IMR-90 (cell line): ENCODE measurements around the gene DGKD. TPM values are rescaled to one million over a fixed set of nuclear protein-coding genes. Genes with fewer than 3 reads are reported as not detected.

Source experiments
- ATAC-seq: fragments of 200-7000 bp; cut with Tn5 transposase; 2 replicates; pipeline ENCODE4 v1.9.1; 2020; ENCODE audit warnings: low read depth, mild to moderate bottlenecking, moderate library complexity
- BruUV-seq: library from RNA; stranded (reverse); fragments of 400-500 nt; replicated peaks from 2 replicates; lab custom pipeline; 2021; lab: Mats Ljungman, UMichigan
- CTCF ChIA-PET: fragments of 300-600 bp; formaldehyde crosslinking; extraction: SDS; loops from one replicate; lab custom pipeline; 2021; ENCODE audit warnings: antibody characterized with exemption; lab: Yijun Ruan, JAX
- POLR2A ChIA-PET: fragments of 300-600 bp; sonication (Branson Sonifier 250); formaldehyde crosslinking; loops from one replicate; lab custom pipeline; 2022; ENCODE audit warnings: antibody characterized with exemption; ENCODE audit not compliant: unreplicated experiment; lab: Charles Lee
- DNase-seq: peaks from one replicate; pipeline ENCODE4 v3.0.0; 2013
- H2AFZ ChIP-seq: replicated peaks from 2 replicates; pipeline ENCODE3; 2013; ENCODE audit warnings: low read length, mild to moderate bottlenecking; ENCODE audit not compliant: poor library complexity
- H2AK5ac ChIP-seq: 2 replicates; pipeline ENCODE4 v1.6.1; 2013; ENCODE audit warnings: low read depth, low read length, inconsistent platforms
- H2AK9ac ChIP-seq: replicated peaks from 2 replicates; pipeline ENCODE3; 2013; ENCODE audit warnings: mild to moderate bottlenecking, low read depth, low read length, moderate library complexity; ENCODE audit not compliant: poor library complexity
- H2BK120ac ChIP-seq: 2 replicates; pipeline ENCODE4 v1.6.1; 2013; ENCODE audit warnings: low read depth, low read length, inconsistent platforms
- H2BK15ac ChIP-seq: 3 replicates; pipeline ENCODE4 v1.6.1; 2013; ENCODE audit warnings: low read depth, low read length, inconsistent platforms
- H2BK20ac ChIP-seq: 2 replicates; pipeline ENCODE4 v1.6.1; 2013; ENCODE audit warnings: low read depth, mild to moderate bottlenecking, inconsistent platforms, low read length, moderate library complexity
- H2BK5ac ChIP-seq: 2 replicates; pipeline ENCODE4 v1.6.1; 2013; ENCODE audit warnings: mild to moderate bottlenecking, low read depth, low read length, inconsistent platforms; ENCODE audit not compliant: poor library complexity, severe bottlenecking
- H3K14ac ChIP-seq: replicated peaks from 2 replicates; pipeline ENCODE4 v1.6.1; 2013; ENCODE audit warnings: low read depth, low read length, inconsistent platforms
- H3K18ac ChIP-seq: 2 replicates; pipeline ENCODE4 v1.6.1; 2013; ENCODE audit warnings: low read depth, low read length, control low read depth
- H3K23ac ChIP-seq: 2 replicates; pipeline ENCODE4 v1.6.1; 2013; ENCODE audit warnings: low read depth, low read length, inconsistent platforms
- H3K27ac ChIP-seq: 2 replicates; pipeline ENCODE4 v1.5.1; 2013; ENCODE audit warnings: mild to moderate bottlenecking, control low read depth, low read length; ENCODE audit not compliant: insufficient read depth
- H3K27me3 ChIP-seq: 2 replicates; pipeline ENCODE4 v1.6.1; 2013; ENCODE audit warnings: low read length; ENCODE audit not compliant: control insufficient read depth, insufficient read depth
- H3K36me3 ChIP-seq: 2 replicates; pipeline ENCODE4 v1.6.1; 2013; ENCODE audit warnings: low read length, mixed read lengths; ENCODE audit not compliant: control insufficient read depth, insufficient read depth
- H3K4ac ChIP-seq: 2 replicates; pipeline ENCODE4 v1.6.1; 2013; ENCODE audit warnings: low read depth, low read length, inconsistent platforms
- H3K4me1 ChIP-seq: 2 replicates; pipeline ENCODE4 v1.6.1; 2013; ENCODE audit warnings: low read length, mixed read lengths; ENCODE audit not compliant: control insufficient read depth, insufficient read depth
- H3K4me2 ChIP-seq: 2 replicates; pipeline ENCODE4 v1.6.1; 2013; ENCODE audit warnings: low read depth, mild to moderate bottlenecking, control low read depth, low read length, moderate library complexity
- H3K4me3 ChIP-seq: 2 replicates; pipeline ENCODE4 v1.5.1; 2013; ENCODE audit warnings: low read depth, mild to moderate bottlenecking, control low read depth, low read length, moderate library complexity; ENCODE audit not compliant: insufficient read depth
- H3K56ac ChIP-seq: 2 replicates; pipeline ENCODE4 v1.6.1; 2013; ENCODE audit warnings: low read length, inconsistent platforms; ENCODE audit not compliant: insufficient read depth; ENCODE audit errors: extremely low read depth
- H3K79me1 ChIP-seq, 2 experiments: 2 replicates each; pipeline ENCODE4 v1.6.1; 2013; ENCODE audit warnings: low read length in 2 of 2, inconsistent platforms in 1 of 2, low read depth in 1 of 2
- H3K9ac ChIP-seq: 2 replicates; pipeline ENCODE4 v1.6.1; 2013; ENCODE audit warnings: low read depth, low read length, control low read depth
- H3K9me1 ChIP-seq: 2 replicates; pipeline ENCODE4 v1.6.1; 2013; ENCODE audit warnings: low read length, inconsistent platforms; ENCODE audit not compliant: insufficient read depth
- H3K9me3 ChIP-seq: 2 replicates; pipeline ENCODE4 v1.6.1; 2013; ENCODE audit warnings: low read length; ENCODE audit not compliant: control insufficient read depth, insufficient read depth
- H4K20me1 ChIP-seq: 2 replicates; pipeline ENCODE4 v1.6.1; 2013; ENCODE audit warnings: low read length, inconsistent platforms; ENCODE audit not compliant: insufficient read depth
- H4K5ac ChIP-seq: 2 replicates; pipeline ENCODE4 v1.6.1; 2013; ENCODE audit warnings: mild to moderate bottlenecking, low read depth, low read length, control low read depth
- H4K8ac ChIP-seq, 2 experiments: 2 replicates each; pipeline ENCODE4 v1.6.1; 2013; ENCODE audit warnings: low read depth in 2 of 2, low read length in 2 of 2, control low read depth in 1 of 2, inconsistent platforms in 1 of 2
- H4K91ac ChIP-seq: 2 replicates; pipeline ENCODE4 v1.6.1; 2013; ENCODE audit warnings: low read depth, low read length, inconsistent platforms; ENCODE audit not compliant: insufficient read depth
- BHLHE40 ChIP-seq: fragments of 150-350 bp; IDR thresholded peaks from 2 replicates; pipeline ENCODE4 v1.6.1; 2016; ENCODE audit warnings: mild to moderate bottlenecking, low read depth, low read length
- WGBS, 2 experiments: methylation state at CpG; one replicate each; pipeline versions ENCODE4 v1.1.5 to v1.1.7; 2013; ENCODE audit warnings: missing lambda C conversion rate in 2 of 2; ENCODE audit not compliant: insufficient read length in 1 of 2; ENCODE audit errors: extremely low coverage in 2 of 2; 5-methylcytosine and 5-hydroxymethylcytosine counted together
- dilution Hi-C: fragments of 300-500 bp; cut with HindIII; formaldehyde crosslinking; loops from one replicate; pipeline ENCODE4 v1.14.3; 2018; ENCODE audit warnings: low sequenced_read_pairs; ENCODE audit not compliant: unreplicated experiment
- in situ Hi-C: fragments of 300-500 bp; cut with MboI; formaldehyde crosslinking; loops from 3 replicates; pipeline ENCODE4 v1.14.3; 2019; ENCODE audit warnings: low sequenced_read_pairs, inconsistent platforms, mixed read lengths
- intact Hi-C: fragments of 100-400 bp; cut with micrococcal nuclease; formaldehyde crosslinking; loops from 2 replicates; pipeline ENCODE4 v1.10.0; 2022
- polyA plus RNA-seq, 3 experiments: library from polyadenylated mRNA; depleted of rRNA; stranded (reverse); fragments of >200 nt; gene quantifications; 2 replicates each; pipeline ENCODE4 v1.2.3, GENCODE V29; 2012; ENCODE audit warnings: low replicate concordance in 1 of 3
- total RNA-seq: library from RNA; depleted of rRNA; stranded (reverse); fragments of >200 nt; gene quantifications from 2 replicates; pipeline ENCODE4 v1.2.3, GENCODE V29; 2012

DGKD gene
- total and polyA plus RNA-seq, 2 of the 4 experiments (the other 2 are of a cell fraction) = 6.5 to 10.1 TPM

DNA sequence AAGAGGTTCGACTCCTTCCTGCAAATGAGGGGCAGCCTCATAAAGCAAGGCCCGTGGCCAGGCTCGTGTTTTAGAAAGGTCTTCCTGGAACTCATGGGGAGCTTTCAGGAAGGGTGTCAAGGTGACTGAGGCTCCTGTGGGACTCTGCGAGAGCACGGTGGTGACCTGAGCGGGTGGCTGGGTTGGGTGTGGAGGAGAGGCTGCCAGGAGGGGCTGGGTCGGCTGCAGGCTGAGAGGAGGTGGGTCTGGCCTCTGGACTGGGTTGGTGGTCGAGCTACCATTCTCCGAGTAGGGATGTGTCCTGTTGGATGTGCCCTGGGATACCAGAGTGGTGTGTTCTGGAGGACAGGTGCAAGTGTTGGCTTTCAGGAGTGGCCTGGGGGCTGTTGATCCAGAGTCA is 86.4 kb downstream of the DGKD start:
- 94% methylated on average over 8 of the region's 9 CpGs; no CpG with 5 or more reads in 1 of the 2 experiments for WGBS, 2 experiments
- DNase-seq = no peak
- BruUV-seq = no TSS peak

More for the DNA sequence above, 86.4 kb downstream of the DGKD start:
- peaks cover 5% of the 10 kb centered on the region; the same call in 1 of the 2 replicates for H3K9me1 ChIP-seq
- no peak overlapping the region for H4K8ac ChIP-seq
- H3K18ac ChIP-seq = no peak overlapping the region
- H3K56ac ChIP-seq = no peak overlapping the region
- no peaks in the 10 kb centered on the region for H3K4me1 ChIP-seq
- no peak overlapping the region for H2BK15ac ChIP-seq
- H4K91ac ChIP-seq = no peak overlapping the region
- no peak overlapping the region for H3K27ac ChIP-seq
- intact Hi-C loops (no loop called here), in situ Hi-C loops (loop anchor here (10.0 kb wide), 1 partner anchor 156 kb away; no protein-coding TSS in a partner anchor), dilution Hi-C loops (no loop called here)
- no peaks in the 10 kb centered on the region; a peak in 1 of 4 replicates for H3K79me1 ChIP-seq
- H2BK5ac ChIP-seq = no peak overlapping the region
- ChIA-PET CTCF (interaction anchor here (0.5 to 0.6 kb wide), 2 partner anchors 16 to 285 kb away, joined by 3 read pairs; no protein-coding TSS in a partner anchor), POLR2A (no interaction called here)
- H3K14ac ChIP-seq = no peak overlapping the region
- no peak overlapping the region for H3K4me2 ChIP-seq
- H3K27me3 ChIP-seq = no peaks in the 10 kb centered on the region
- peak overlapping the region; percentile 24 for H2AFZ ChIP-seq
- no peak for TF ChIP-seq BHLHE40
- no peak overlapping the region for H3K4ac ChIP-seq
- peaks cover 25% of the 10 kb centered on the region for H3K36me3 ChIP-seq
- H2BK20ac ChIP-seq = no peak overlapping the region
- no peak overlapping the region for H3K4me3 ChIP-seq
- H3K9me3 ChIP-seq = no peaks in the 10 kb centered on the region
- no peak overlapping the region for H2AK5ac ChIP-seq
- H3K9ac ChIP-seq = no peak overlapping the region
- no peak overlapping the region for H2BK120ac ChIP-seq
- no peak for ATAC-seq
- H3K23ac ChIP-seq = no peak overlapping the region
- H4K20me1 ChIP-seq = no peaks in the 10 kb centered on the region
- no peak overlapping the region for H2AK9ac ChIP-seq
- no peak overlapping the region for H4K5ac ChIP-seq
